OCI-LY3 (cell line): ENCODE data around the gene LAT.

Experiments
- CTCF ChIP-seq: fragments of 200-600, 300-600 bp; sonication (generic); IDR thresholded peaks from 2 replicates; pipeline ENCODE4 v1.5.1; 2014; ENCODE audit warnings: antibody characterized with exemption, low read length, low read depth
- EZH2phosphoT487 ChIP-seq: fragments of 200-600 bp; shearing (Covaris generic); IDR thresholded peaks from 2 replicates; pipeline ENCODE4 v1.6.1; 2018; ENCODE audit warnings: antibody characterized with exemption, mixed run types, low read depth

GRCh38 chr16:28967156-28967555, 17.7 kb upstream of the LAT start:
- TF ChIP-seq CTCF, result no peak
- no peak for TF ChIP-seq EZH2phosphoT487
